GM21723 (cell line): ENCODE measurements around the gene CDHR2.

ENCODE experiments used
- ATAC-seq: cut with Tn5 transposase; IDR thresholded peaks from one replicate; pipeline ENCODE4 v1.9.1; 2021; ENCODE audit warnings: mild to moderate bottlenecking, moderate library complexity; ENCODE audit not compliant: unreplicated experiment

CDHR2 gene

DNA sequence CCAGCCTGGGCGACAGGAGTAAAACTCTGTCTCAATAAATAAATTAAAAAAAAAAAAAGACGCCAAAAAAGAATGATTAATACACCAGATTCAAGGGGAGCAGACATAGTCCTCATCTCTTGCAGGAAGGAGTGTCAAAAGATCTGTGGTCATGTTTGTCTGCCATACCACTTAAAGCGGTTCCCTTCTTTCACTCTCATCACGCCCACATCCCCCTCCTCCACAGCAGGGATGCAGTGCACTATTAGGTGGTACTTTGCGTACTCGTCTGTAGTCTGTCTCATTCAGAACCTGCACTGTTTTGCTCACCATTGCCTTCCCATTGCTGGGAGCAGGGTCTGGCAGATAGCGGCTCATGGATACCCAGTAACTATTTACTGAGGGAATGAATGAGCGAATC lies 11.2 kb downstream of the CDHR2 start:
- ATAC-seq = no peak

DNA sequence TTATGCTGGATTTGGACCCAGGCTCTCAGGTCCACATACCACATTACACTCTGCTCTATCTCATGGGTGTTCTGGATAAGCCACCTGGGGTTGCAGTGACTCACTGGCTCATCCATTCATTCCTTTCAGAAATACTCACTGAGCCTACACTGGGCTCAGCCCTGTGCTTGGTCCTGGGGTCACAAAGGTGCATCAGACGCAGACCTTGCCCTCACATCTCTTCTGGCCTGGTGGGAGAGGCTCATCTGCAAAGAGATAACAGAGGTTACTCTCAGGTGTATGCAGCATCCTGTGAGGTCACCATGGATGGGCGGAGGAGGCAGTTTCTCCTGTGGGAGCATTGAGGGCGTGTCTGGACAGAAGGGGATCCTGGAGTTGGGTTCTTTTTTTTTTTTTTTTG lies 12.1 kb downstream of the CDHR2 start:
- ATAC-seq = no peak

GRCh38 chr5:176562189-176562588 lies 13.0 kb downstream of the CDHR2 start:
- ATAC-seq = no peak

GRCh38 chr5:176564002-176564401 lies 14.9 kb downstream of the CDHR2 start:
- no peak for ATAC-seq

GRCh38 chr5:176565760-176566288 lies 16.7 kb downstream of the CDHR2 start:
- no peak for ATAC-seq

- ATAC-seq = no peak
Measured at GRCh38 chr5:176568657-176569056, 19.5 kb downstream of the CDHR2 start.

- ATAC-seq = no peak
Measured at GRCh38 chr5:176570044-176570443, 20.9 kb downstream of the CDHR2 start.

DNA sequence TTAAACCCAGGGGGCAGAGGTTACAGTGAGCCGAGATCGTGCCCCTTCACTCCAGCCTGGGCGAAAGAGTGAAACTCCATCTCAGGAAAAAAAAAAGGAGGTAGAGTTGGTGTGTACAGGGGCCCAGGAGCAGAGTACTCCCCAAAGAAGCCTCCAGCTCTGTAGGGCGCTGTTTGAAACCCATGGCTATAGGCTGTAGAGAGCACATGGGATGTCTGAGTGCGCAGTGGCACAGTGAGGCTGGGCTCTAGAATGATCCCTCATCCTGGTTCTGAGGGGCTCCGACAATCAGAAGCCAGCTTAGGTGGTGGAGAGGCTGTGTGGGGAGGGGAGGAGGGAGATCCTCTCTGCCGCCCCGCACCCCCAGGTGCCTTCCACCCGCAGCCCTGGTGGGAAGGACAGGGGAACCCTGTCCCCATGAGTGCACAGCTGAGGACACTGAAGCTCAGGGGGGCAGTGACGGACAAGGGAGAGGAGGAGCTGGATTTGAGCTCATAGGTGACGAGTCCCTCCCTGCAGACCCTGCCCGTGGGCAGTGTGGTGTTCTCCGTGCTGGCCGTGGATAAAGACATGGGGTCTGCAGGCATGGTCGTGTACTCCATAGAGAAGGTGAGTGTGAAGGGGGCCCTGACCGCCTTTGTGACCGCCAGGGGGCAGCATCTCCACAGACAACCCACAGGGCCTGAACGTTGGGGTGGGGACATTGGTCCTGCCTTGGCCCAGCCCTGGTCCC lies 24.6 kb downstream of the CDHR2 start:
- no peak for ATAC-seq

- no peak for ATAC-seq
Measured at GRCh38 chr5:176574297-176574591, 25.1 kb downstream of the CDHR2 start.

DNA sequence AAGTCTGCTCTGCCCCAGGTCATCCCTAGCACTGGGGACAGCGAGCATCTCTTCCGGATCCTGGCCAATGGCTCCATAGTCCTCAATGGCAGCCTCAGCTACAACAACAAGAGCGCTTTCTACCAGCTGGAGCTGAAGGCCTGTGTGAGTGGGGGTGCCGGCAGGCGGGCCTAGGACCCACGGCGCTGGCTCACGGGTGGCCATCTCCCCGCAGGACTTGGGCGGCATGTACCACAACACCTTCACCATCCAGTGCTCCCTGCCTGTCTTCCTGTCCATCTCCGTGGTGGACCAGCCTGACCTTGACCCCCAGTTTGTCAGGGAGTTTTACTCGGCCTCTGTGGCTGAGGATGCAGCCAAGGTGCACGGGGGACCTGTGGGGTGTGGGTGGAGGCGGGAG lies 25.9 kb downstream of the CDHR2 start:
- no peak for ATAC-seq

DNA sequence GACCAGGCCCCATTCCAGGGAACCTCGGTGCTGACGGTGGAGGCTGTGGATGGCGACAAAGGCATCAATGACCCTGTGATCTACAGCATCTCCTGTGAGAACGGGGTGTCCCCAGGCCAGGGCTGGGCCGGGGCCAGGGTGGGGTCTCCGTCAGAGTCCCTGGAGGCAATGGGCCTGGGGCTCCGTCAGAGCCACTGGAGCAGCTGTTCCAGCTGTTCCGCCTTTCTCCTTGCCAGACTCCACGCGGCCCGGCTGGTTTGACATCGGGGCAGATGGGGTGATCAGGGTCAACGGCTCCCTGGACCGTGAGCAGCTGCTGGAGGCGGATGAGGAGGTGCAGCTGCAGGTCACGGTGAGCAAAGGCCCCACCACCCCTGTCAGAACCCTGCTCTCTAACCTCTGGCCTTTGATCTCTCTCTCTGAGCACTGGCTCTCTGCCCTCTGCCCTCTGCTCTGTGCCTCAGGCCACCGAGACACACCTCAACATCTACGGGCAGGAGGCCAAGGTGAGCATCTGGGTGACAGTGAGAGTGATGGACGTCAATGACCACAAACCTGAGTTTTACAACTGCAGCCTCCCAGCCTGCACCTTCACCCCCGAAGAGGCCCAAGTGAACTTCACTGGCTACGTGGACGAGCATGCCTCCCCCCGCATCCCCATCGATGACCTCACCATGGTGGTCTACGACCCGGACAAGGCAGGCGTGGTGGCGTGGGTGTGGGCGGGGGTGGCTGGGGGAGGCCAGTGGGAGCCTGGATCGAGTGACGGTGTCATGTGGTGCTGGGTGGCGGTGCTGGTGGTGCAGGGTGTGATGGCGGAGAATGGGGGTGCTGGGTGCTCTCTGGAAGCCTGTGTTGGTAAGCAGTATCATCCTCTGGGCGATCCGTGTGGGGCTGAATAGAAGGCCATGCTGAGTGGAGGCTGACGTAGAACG lies 26.6 kb downstream of the CDHR2 start:
- ATAC-seq = no peak

DNA sequence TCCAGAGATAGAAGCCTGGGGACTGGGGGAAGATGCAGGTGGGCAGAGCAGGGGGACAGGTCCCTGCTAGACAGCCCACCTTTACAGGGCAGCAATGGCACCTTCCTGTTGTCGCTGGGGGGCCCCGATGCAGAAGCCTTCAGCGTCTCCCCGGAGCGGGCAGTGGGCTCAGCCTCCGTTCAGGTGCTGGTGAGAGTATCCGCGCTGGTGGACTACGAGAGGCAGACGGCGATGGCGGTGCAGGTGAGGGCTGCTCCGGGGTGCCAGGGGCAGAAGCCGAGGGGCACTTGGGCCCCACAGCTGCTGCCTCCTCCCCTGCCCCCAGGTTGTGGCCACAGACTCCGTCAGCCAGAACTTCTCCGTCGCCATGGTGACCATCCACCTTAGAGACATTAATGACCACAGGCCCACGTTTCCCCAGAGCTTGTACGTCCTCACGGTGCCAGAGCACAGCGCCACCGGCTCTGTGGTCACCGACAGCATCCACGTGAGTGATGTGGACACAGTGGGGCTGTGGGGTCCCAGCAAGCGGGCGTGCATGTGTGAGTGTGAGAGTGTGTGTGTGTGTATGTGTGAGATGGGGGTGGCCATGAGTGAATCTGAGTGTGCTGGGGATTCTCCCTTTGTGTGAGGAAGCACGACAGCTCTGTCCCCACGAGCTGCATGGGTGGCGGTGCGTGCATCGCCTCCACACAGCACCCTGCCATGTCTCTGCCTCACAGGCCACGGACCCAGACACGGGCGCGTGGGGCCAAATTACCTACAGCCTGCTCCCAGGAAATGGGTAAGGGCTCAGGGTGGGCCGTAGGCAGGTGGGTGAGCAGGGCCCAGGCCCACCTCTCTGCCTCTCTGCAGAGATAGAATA lies 28.4 kb downstream of the CDHR2 start:
- no peak for ATAC-seq

- ATAC-seq = no peak
Measured at GRCh38 chr5:176578391-176578808, 29.3 kb downstream of the CDHR2 start.

DNA sequence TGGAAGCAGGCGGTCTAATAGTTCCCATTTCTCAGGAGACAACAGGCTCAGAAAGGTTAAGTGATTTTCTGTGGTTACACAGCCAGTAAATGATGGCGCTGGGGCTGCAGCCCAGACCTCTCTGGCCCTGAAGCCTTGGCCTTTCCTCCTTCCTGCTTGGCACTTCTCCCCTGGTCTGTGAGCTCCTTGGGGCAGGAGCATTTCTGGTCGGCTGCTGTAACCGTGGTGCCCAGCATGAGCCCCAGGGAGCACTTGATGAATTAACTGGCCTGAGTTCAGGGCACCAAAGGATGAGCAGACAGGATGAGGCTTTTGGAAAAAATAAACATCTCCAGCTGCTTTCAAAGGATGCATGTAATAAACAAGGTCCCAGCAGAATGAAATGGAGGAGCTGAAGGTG lies 30.2 kb downstream of the CDHR2 start:
- ATAC-seq = no peak

- ATAC-seq = no peak
Measured at GRCh38 chr5:176581361-176581760, 32.2 kb downstream of the CDHR2 start.

DNA sequence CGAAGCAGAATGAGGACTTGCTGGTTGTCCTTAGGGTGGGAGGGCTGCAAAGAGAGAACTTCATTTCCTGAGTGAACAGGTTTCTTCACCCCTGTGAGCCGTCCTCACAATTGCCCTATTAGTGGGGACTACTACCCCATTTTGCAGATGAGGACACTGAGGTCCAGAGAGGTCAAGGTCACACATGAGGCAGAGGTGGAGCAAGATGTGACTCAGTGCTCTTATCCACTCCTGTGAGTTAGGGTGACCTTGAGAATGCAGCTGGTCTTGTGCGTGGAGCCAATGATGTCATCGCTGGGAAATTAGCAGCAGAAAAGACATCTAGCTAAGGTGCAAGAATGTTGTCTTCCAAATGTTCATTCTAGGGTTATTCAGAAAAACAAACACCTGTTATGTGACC lies 33.9 kb downstream of the CDHR2 start:
- ATAC-seq = no peak

DNA sequence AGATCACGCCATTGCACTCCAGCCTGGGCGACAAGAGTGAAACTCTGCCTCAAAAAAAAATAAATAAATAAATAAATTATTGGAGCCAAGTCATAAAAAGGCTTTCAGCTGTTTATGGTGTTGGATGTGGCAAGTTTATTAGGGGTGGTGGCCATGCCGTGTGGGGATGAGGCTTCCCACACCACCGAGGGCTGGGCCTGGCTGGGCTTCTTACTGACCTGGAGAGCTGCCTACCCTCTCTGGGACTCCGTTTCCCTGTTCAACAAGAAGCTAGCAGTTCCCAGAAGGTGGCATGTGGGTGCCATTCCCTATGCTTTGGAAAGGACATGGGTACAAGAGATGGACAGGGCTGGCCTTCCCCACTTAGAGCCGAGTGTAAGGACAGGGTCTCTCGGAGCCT lies 38.3 kb downstream of the CDHR2 start:
- ATAC-seq = no peak

GRCh38 chr5:176588297-176588696 lies 39.2 kb downstream of the CDHR2 start:
- no peak for ATAC-seq

DNA sequence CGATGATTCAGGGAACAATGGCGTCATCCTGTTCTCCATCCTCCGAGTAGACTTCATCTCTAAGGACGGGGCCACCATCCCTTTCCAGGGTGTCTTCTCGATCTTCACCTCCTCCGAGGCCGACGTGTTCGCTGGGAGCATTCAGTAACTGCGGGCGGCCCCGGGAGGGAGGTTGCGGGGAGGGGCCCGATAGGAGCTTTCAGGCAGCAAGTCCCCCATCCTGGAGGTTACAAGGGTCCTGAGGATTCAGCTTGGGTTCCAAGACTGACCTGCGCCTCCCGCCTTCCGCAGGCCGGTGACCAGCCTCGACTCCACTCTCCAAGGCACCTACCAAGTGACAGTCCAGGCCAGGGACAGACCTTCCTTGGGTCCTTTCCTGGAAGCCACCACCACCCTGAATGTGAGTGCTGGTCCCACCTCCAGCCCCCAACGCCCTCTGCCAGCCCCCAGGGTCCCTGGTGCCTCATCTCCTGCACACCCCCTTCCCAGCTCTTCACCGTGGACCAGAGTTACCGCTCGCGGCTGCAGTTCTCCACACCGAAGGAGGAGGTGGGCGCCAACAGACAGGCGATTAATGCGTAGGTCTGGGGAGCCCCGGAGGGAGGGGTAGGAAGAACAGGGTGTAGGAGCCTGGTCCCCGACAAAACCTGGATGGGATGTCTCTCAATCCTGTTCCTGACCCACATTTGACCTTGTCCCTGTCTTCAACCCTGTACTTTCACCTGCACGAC lies 40.1 kb downstream of the CDHR2 start:
- no peak for ATAC-seq

DNA sequence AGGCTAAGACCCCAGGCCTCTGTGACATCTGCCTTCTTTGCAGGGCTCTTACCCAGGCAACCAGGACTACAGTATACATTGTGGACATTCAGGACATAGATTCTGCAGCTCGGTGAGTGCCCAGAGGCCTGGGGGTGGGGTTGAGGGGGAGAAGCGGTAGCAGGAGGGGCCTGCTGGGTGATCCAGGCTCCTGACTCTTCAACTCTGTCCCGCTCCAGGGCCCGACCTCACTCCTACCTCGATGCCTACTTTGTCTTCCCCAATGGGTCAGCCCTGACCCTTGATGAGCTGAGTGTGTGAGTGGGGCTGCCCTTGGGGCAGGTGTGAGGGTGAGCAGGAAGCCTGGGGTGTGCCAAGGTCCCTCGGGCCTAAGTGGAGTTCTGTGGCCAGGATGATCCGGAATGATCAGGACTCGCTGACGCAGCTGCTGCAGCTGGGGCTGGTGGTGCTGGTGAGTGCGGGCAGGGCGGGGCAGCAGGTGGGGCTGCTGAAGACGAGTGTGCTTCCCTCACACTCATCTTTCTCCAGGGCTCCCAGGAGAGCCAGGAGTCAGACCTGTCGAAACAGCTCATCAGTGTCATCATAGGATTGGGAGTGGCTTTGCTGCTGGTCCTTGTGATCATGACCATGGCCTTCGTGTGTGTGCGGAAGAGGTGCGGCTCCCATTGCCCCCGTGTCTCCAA lies 41.0 kb downstream of the CDHR2 start:
- ATAC-seq = no peak
